C4-2B (cell line): ENCODE results near the gene ASPN.

Source experiments
- H3K27ac ChIP-seq: fragments of 450-650 bp; 2 replicates; pipeline ENCODE4 v1.5.1; 2017
- CTCF ChIP-seq: fragments of 450-650 bp; conservative IDR thresholded peaks from 2 replicates; pipeline ENCODE4 v1.5.1; 2017; ENCODE audit warnings: mild to moderate bottlenecking
- ZFX ChIP-seq: fragments of 450-650 bp; IDR thresholded peaks from 2 replicates; pipeline ENCODE4 v1.6.1; 2017

The ASPN gene

GRCh38 chr9:92494856-92495255 is 12.6 kb upstream of the ASPN start:
- H3K27ac ChIP-seq, result no peak overlapping the region
- TF ChIP-seq ZFX, result no peak
- no peak for TF ChIP-seq CTCF

- TF ChIP-seq ZFX (no peak), CTCF (no peak)
- no peak overlapping the region for H3K27ac ChIP-seq
Measured at GRCh38 chr9:92493749-92494387, 11.6 kb upstream of the ASPN start.

- H3K27ac ChIP-seq, result no peak overlapping the region
Measured at GRCh38 chr9:92492781-92493401, 10.6 kb upstream of the ASPN start.

GRCh38 chr9:92488681-92489550 is 6.6 kb upstream of the ASPN start:
- H3K27ac ChIP-seq, result no peak overlapping the region
- TF ChIP-seq CTCF (no peak), ZFX (no peak)

More at GRCh38 chr9:92492781-92493401, 10.6 kb upstream of the ASPN start:
- TF ChIP-seq CTCF (no peak), ZFX (no peak)

- TF ChIP-seq CTCF, result no peak
- no peak for TF ChIP-seq ZFX
- no peak overlapping the region for H3K27ac ChIP-seq
Measured at GRCh38 chr9:92486371-92486770, 4.1 kb upstream of the ASPN start.

- H3K27ac ChIP-seq, result no peak overlapping the region
- TF ChIP-seq ZFX (no peak), CTCF (no peak)
Measured at GRCh38 chr9:92484563-92484962, 2.3 kb upstream of the ASPN start.
